Kidney epithelial cell (primary cell): Measurements from ENCODE around the gene KRT13. TPM values are rescaled to one million over a fixed set of nuclear protein-coding genes. Genes with fewer than 3 reads are reported as not detected.

Experiments used
- DNase-seq: peaks from one replicate; pipeline ENCODE4 v3.0.0-alpha.2; 2010; ENCODE audit warnings: low read depth
- H3K27me3 ChIP-seq: 2 replicates; pipeline ENCODE4 v1.6.0; 2011; ENCODE audit warnings: low read length; ENCODE audit not compliant: control insufficient read depth, insufficient read depth
- H3K36me3 ChIP-seq: 2 replicates; pipeline ENCODE4 v1.5.1; 2011; ENCODE audit warnings: low read length; ENCODE audit not compliant: control insufficient read depth, insufficient read depth
- H3K4me3 ChIP-seq: 2 replicates; pipeline ENCODE4 v1.5.1; 2011; ENCODE audit warnings: low read depth, mild to moderate bottlenecking, control low read depth, low read length
- total RNA-seq: library from RNA; depleted of rRNA; stranded (reverse); fragments of >200 nt; gene quantifications from 2 replicates; pipeline ENCODE4 v1.2.3, GENCODE V29; 2015
- TF ChIP-seq, protein P1 (sequence below): IDR thresholded peaks from 2 replicates; pipeline ENCODE4 v1.5.1; 2011; ENCODE audit warnings: mild to moderate bottlenecking, moderate library complexity, low read length, control low read depth, inconsistent platforms; ENCODE audit not compliant: insufficient read depth, poor library complexity, severe bottlenecking

KRT13 gene
- total RNA-seq, 1 donor from 2014 or later: not detected

GRCh38 chr17:41531993-41532392 lies 26.6 kb upstream of the KRT13 start:
- Histone ChIP-seq H3K4me3 (no peak overlapping the region), H3K27me3 (no peaks in the 10 kb centered on the region), H3K36me3 (peaks cover under 1% of the 10 kb centered on the region)
- DNase-seq: no peak
- TF ChIP-seq, protein P1, sequence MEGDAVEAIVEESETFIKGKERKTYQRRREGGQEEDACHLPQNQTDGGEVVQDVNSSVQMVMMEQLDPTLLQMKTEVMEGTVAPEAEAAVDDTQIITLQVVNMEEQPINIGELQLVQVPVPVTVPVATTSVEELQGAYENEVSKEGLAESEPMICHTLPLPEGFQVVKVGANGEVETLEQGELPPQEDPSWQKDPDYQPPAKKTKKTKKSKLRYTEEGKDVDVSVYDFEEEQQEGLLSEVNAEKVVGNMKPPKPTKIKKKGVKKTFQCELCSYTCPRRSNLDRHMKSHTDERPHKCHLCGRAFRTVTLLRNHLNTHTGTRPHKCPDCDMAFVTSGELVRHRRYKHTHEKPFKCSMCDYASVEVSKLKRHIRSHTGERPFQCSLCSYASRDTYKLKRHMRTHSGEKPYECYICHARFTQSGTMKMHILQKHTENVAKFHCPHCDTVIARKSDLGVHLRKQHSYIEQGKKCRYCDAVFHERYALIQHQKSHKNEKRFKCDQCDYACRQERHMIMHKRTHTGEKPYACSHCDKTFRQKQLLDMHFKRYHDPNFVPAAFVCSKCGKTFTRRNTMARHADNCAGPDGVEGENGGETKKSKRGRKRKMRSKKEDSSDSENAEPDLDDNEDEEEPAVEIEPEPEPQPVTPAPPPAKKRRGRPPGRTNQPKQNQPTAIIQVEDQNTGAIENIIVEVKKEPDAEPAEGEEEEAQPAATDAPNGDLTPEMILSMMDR: no peak

- Histone ChIP-seq H3K4me3 (no peak overlapping the region), H3K36me3 (peaks cover 2% of the 10 kb centered on the region), H3K27me3 (no peaks in the 10 kb centered on the region)
- peak; percentile 96 for DNase-seq
- TF ChIP-seq, protein P1: no peak
Measured at GRCh38 chr17:41530062-41531048, 24.9 kb upstream of the KRT13 start.

DNA sequence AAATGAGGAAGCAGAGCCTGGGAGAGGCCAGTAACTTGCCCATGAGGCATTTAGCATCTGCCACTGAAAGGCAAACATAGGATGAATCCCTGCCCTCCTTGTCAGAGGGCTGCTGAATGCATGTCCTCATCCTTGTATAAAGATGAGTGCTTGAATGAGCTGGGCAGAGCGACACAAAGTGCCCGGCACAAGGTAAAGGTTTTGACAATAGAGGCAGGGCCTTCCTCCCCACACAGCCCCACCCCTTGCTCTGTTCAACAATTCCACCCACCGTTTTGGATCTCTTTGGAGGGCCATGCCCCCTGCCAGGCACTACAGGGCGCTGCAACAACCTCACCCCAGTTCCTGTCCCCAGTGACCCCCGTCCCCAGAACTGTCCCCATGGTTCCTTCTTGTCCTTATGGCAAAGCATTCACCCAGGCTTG lies 24.1 kb upstream of the KRT13 start:
- DNase-seq: no peak
- TF ChIP-seq, protein P1: no peak
- Histone ChIP-seq H3K27me3 (no peaks in the 10 kb centered on the region), H3K4me3 (no peak overlapping the region), H3K36me3 (peaks cover 3% of the 10 kb centered on the region)

DNA sequence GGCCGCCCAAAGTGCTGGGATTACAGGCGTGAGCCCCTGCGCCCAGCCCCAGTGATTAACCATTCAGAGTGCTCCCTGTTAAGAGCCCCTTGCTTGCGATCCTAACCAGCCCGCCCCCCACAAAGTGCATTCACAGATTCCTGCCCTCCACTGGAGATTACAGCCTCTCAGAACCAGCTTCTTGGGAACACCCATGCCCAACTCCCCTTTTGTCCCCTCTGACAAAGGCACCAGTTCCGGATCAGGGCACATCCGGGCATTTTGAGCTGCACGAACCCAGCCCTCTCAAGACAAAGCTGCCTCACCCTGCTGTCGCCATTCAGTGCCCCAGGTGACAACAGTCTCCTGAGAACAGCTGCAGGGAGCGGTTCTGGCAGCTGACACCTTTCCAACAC lies 23.5 kb upstream of the KRT13 start:
- no peak overlapping the region for H3K4me3 ChIP-seq
- no peaks in the 10 kb centered on the region for H3K27me3 ChIP-seq
- TF ChIP-seq, protein P1: no peak
- DNase-seq: no peak
- peaks cover 7% of the 10 kb centered on the region for H3K36me3 ChIP-seq

GRCh38 chr17:41527063-41528023 lies 21.9 kb upstream of the KRT13 start:
- TF ChIP-seq, protein P1: no peak
- H3K4me3 ChIP-seq: peak overlapping the region; percentile 90
- DNase-seq: no peak

More at GRCh38 chr17:41527063-41528023, 21.9 kb upstream of the KRT13 start:
- no peaks in the 10 kb centered on the region for H3K27me3 ChIP-seq
- H3K36me3 ChIP-seq: peaks cover 7% of the 10 kb centered on the region
